HG02798 (cell line): ENCODE results near the gene GRIP1.
A peak's percentile ranks its signal among the peaks of the same experiment; 100 is the strongest.

ENCODE experiments used
- ATAC-seq: cut with Tn5 transposase; IDR thresholded peaks from one replicate; pipeline ENCODE4 v1.9.1; 2021; ENCODE audit warnings: mild to moderate bottlenecking; ENCODE audit not compliant: unreplicated experiment, poor library complexity

Gene GRIP1

DNA sequence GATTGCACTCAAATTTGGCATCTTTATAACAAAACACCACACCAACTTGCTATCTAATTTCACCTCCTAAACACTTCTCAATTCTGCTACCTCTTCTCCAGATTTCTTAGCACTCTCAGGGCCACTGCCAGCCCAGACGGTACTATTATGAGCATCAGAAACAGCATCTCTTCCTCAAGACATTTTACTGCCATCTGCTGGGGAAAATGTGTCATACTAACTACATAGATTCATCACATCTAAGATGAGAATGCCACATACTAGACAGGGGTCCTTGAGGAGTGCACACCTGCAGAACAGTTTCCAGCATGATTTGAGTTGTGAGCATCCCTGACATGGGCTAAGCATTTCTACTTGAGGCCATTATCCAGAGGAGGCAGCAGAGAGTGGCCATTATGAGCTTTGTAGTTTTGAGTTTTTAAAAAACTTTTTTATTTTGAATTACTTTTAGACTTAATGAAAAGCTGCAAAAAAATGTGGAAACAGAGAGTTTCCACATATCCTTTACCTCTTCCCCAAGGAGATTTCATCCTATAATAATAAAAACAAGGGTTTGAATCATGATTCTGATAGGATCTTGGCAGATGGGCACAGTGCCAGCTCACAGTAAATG, 15.1 kb upstream of the GRIP1 start:
- ATAC-seq: peak; percentile 83

DNA sequence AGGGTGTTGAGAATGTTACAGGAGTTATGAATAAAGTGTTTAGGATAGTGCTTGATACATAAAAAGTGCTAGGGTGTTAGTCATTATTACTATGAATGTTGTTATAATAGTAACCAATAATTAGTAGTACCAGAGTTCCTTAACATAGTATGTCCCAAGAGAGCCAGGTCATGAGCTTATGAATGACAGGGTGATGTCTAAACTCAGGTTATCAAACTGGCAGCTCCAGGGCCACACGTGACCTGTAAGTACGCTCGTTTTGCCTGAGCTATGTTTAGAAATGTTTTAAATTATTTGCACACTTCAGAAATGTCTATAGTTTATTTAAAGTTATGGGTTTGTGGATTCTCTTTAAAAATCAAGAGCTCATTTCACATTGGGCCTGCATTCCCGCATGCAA, 14.1 kb upstream of the GRIP1 start:
- no peak for ATAC-seq

DNA sequence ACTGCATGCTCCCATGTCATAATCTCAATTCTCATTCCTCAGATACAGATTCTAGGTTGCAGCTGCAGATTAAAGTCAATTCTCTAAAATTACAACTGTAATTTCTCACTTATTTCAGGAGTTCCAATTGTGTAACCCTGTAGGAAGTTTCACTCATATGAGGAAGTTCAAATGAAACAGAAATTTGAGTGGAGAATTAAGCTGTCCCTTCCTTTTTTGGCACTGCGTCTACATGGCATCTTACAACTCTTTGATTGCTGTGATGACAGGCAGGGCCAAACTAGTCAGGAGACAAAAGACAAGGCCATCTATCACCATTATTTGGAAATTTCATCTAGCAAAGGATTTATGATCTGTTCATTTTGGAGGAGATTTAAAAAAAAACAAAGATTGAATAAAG, 13.3 kb upstream of the GRIP1 start:
- ATAC-seq: no peak

DNA sequence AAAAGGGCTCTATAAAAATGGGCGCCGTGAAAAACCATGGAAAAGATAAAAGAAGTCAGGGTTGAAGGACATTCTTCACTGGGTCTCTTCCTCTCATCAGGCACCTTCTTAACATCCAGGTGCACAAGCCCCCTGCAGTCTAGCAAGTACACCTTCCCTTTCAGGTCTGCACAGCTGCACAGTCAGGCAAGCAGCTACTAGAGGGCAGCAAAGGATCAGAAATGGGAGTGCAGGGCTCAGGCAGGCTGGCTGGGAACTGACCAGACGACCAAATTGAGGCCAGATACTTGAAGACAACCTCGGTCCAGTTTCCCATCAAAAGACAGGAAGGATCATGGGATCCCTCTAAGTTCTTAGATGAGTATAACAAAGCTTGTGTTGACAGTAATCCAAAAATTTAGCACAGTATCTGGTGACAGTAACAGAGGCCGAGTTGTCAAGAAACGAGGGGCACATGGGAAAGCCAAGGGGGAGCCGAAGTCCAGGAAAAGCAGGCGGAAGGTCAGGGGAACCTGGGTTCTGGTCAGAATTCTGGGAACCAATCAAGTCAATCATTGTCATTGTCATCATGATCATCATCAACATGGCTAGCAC, 10.1 kb upstream of the GRIP1 start:
- peak; percentile 81 for ATAC-seq

DNA sequence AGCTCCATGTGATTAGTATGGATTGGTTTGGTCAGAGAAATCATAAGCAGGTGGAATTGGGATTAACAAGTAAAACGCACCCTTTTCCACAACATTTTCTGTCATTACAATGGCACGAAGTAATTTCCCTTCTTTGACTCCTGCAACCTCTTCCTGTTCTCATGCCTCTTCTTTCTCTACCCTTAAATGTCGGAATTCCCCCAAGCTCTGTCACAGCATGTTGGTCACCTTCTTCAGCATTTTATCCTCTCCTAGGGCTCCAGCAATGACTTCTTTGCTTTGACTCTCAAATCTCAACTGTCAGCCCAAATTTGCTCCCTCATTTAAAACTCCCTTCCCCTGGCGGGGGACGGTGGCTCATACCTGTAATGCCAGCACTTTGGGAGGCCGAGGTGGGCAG, 5.3 kb upstream of the GRIP1 start:
- no peak for ATAC-seq

DNA sequence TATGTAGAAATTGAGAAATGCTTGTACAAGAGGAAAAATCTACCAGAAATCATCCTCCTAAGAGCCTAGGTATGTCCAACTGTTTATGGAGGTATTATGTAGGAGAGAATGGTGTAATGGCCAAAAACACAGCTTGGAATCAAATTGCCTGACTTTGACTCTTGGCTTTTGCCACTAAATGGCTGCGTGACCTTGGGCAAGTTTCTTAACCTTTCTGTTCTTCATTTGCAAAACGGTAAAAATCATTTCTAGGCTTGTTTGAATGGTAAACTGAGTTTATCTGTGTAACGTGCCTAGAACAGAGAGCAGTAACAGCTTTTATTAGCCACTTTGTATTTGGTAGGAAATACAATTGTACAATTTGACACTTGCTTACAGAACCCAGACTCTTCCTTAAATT, 4.9 kb upstream of the GRIP1 start:
- no peak for ATAC-seq

DNA sequence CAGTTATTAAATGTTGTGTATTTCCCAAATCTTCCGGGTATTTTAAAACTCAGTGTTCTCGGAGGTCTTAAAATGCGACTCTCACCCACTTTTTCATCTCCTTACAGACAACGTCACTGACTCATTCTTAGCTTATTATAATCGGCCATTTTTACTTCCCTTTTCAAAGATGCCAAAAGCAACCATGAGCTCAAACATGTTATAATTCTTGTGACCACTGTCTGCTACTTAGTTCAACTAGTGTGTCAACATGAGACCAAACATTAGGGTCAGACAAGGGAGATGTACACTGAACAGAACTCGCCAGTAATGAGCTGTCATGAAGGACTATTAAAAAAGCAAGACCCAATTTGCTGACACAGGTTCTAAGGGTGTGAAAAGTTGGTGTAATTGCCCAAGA, 4.2 kb upstream of the GRIP1 start:
- ATAC-seq: no peak

DNA sequence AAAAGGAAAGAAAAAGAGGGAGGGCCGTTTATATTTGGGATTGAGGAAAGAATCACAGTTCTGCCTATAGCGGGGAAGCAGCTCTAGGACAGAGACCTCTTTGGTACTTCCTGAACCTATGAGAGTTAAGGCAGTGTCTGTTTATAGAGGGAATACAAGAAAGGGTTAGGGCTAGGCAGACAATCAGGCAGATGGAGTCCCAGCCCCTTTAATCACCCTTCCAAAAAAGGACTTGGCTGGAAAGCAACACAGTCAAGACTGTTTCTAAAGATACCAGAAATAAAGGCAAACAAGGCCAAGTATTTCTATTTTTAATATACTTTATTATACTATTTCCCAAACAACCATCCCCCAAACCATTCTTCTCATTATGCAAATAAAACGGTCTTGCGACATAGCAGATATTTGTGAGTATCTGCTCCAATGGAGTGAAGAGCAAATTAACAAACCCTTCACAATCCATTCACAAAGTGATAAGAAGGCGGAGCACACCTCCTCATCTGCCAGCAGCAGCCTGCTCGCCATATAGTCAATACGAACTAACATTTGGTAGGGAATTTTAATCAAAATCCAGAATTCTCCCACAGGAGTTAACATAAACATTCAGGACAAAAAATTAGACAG, 697 bp upstream of the GRIP1 start:
- ATAC-seq: no peak

DNA sequence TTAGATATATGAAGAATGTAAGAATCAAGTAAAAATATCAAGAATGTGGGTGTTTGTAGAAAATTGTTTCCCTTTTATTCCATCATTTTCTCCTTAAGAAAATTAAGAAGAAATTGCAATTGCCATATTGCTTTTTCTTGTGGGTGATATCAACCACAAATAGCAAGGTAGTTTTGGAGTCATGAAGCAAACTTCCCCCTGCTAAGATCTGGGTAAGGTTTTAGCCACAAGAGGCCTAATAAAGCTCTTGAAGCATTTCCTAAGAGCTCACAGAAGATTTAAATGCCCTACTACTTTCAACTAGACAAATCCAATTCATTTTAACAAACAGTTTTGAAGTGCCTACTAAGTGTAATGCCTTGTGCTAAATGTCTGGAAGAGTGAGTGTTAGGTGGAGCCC, 2.6 kb downstream of the GRIP1 start:
- ATAC-seq: no peak

DNA sequence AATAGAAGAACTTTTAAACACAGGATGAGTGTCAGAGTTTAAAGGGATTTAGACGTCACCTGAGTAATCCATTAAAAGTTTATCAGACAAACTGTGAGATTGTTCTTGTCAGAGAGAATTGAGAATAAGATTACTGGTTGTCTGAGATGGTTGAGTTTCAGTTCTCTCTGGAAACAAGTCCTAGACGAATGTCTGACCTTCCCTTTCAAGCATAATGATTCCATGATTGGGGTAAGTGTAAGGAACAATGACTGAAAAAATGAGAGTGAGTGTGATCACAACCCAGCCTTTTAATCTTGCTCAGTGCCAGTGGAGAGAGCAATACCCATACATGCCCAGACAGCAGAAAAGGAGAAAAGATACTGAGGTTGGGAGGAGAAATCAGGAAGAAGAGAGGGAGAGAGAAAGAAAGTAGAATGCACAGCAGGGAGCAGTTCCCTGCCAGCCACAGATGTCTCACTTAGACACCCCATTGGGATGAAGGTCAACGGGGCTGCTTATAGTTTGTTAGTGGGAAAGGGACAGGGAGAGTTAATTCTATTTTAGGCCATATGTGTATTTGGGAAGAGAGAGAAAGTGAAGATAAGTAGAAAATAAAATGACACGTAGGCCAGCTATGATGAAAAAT, 4.3 kb downstream of the GRIP1 start:
- ATAC-seq: no peak

DNA sequence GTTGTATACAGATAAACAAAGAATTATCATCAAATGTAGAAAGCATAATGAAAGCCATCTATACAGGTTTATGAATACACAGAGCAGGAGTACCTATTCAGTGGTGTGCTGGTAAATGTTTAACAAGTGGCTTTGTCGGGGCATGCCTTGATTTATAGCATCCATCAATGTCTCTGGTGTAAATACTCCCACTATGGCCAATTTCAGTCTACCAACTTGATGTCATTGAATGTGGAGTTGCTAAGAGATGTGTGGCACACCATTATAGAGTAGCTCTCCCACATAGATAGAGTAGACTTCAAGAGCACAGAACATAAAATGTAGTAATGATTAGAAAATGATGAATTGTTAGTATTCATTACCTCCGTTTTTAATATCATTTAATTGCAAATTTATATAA, 9.3 kb downstream of the GRIP1 start:
- no peak for ATAC-seq

DNA sequence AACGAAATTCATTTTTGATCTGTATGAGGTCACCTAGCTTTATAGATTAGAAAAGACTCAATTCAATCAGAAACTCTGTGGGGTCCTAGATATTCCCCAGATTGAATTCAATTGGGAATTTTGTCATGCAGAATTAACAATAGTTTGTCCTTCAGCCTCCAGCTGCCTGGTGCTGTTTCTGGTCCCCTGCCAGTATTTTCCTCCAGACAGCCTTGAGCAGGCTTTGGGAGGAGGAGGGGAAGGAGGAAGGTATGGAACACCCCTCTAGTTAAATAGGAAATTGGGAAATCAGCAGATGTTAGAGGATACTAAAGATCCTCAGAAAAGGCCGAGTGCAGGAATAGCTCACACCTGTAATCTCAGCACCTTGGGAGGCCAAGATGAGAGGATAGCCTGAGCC, 10.6 kb downstream of the GRIP1 start:
- no peak for ATAC-seq

DNA sequence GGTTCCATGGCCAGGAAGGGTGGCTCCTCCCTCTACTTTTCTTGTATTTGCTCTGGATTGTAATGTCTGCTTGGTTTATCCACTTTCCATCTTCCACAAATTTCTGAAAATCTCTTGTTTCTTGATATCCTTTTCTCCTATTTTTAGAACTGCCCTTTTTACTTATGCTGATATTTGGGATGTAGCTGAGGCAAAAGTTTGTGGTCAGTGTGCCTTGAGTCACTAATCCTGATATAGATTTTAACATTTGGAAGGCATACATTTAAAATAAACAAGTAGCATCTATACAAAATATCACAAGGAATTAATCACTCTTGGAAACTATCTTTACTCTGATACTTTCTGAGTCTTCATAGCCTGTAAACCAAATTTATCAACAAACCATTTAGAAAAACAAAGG, 11.0 kb downstream of the GRIP1 start:
- ATAC-seq: no peak

DNA sequence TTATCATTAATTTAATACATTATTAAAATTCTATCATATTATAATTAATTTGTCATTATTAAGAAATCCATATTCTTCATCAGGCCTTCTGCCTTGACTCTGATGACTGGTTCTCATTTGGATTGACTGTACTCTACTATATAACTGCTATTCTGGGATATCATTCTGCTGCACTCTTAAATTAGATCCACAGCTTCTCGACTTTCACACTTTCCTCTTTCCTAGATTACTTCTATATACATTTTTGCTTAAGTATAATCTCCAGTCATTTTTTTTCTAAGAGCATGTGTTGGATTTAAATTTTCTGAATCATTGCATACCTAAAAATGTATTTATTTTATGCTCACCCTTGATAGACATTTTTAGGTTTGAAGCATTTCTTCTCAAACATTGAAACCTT, 12.4 kb downstream of the GRIP1 start:
- no peak for ATAC-seq

DNA sequence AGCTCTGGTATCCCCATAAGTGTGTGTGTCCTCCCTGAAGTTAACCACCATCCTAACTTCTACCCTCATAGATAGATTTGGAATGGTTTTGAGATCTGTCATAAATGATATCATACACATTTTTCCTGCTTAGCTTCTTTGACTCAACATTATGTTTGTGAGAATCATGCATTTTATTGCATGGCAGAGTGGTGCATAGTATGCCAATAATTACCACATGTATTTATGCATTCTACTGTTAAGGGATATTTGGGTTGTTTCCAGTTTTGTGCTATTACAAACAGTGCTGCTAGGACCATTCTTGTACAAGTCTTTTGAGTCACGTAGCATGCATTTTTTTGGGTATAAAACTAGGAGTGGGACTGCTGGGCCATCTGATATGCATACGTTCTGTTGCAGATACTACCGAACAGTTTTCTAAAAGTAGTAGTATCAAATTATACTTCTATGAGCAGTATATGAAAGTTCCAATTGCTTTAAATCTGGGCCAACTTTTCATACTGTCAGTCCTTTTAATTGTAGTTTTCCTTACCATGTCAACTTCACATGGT, 13.4 kb downstream of the GRIP1 start:
- no peak for ATAC-seq

DNA sequence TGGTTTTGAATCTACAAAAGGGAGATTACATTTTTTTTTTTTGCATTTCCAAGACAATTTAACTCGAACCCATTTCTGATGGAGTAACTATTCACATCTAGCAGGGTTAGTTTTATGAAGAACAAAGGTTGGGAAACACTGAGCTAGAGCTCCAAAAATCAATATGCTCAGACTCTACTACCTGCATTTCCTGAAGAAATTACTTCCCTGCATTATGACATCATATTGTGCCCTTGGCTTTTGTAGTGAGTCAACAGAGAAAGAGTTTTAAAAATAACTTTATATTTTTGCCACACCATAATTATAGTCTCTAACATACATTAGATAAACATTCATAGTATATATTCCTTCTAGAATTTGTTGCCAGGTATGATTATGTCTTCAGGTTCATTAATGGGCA, 14.8 kb downstream of the GRIP1 start:
- ATAC-seq: no peak

DNA sequence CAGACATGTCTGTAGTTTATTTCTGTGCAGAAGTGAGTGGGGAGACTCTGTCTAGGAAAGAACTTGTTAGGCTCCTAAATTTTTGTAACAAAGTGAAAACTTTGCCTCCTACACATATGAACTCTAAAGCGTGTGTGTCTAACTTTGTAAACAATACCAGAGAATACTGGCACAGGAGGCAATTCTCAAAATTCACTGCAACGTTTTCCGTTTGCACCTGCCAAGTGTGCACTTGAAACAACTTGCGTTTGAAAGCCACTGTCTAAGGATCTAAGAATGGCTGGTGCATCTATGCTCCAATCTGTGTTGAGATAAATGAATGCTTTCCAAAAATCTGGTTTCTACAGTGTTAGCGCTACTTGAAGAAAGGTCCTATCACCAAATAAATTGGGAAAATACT, 15.3 kb downstream of the GRIP1 start:
- ATAC-seq: no peak

DNA sequence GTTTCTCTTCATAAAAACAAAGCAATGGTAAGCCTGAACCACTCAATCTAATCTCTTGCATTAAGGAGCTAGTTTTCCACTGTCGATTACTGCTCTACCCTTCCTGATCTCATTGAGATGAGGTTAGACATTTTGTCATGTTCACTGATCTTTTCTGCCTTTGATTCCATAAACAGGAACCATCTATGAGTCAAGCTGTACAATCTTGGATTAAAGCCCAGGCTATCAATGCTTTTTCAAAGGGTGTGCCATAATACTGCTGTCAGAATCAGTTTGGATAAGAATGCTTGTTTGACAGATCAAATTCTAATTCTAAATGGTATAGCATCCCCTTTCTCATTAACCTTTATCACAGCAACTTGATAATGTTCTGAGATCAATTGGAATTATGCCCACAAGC, 16.1 kb downstream of the GRIP1 start:
- no peak for ATAC-seq

DNA sequence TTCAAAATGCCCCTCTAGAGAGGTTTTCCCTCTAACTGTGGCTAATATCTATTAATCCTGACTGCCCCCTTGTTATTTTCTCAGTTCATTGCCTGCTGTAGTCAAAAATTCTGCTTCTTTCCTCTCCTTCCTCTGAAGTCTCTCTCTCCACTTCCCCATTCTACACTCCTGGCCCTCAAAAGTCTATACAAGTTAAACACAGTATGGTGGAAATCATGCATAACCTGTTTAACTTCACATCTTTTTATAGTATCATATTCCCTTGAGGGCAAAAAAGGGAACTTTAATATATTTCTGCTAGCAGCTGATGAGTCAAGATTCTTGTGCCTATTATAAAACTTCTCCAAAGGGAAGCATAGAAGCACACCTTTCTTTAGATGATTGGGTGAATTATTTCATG, 16.7 kb downstream of the GRIP1 start:
- ATAC-seq: no peak

DNA sequence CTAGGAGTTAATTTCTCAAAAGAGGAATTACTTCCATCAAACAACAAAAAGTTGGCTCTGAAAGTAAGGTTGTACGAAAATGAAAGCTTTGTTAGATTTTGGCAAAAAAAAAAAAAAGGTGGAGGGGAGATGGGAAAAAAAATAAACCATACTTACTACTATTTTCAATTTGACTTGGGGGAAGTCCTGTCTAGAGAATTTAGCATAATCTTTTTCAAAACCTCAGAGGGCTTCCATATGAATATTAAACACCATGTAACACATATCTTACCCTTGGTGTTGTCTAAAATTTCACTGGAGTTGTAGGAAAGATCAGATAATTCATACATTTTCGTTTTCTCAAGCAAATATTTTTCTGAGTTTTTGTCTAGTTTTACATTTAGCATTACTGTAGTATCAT, 17.5 kb downstream of the GRIP1 start:
- ATAC-seq: no peak

DNA sequence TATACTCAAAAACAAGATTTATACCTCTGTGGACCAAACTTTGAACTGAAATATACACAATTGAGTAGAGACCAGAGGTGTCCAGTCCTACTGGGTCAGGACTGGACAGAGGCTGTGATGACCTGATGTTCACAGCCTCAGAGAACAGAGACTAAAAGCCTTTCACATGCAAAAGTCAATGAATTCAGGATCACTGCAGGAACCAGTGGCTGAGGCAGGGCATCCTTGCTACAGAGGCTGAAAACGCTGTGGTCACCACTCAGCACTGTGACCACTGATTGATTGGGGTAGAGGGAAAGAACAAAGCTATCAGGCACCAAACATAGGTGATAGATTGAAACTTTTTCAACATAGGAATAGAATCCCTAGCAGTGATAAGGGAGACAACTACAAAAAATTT, 25.1 kb downstream of the GRIP1 start:
- no peak for ATAC-seq
